ENCODE measurements around the gene PDHX. TPM values are rescaled to one million over a fixed set of nuclear protein-coding genes. Genes with fewer than 3 reads are reported as not detected.

PDHX gene
- total and polyA plus RNA-seq, 10 of the 15 experiments (the other 5 are each of a cell fraction or from before 2014, with no cell fraction given) = 14.5 to 41.9 (median 28.0) TPM

DNA sequence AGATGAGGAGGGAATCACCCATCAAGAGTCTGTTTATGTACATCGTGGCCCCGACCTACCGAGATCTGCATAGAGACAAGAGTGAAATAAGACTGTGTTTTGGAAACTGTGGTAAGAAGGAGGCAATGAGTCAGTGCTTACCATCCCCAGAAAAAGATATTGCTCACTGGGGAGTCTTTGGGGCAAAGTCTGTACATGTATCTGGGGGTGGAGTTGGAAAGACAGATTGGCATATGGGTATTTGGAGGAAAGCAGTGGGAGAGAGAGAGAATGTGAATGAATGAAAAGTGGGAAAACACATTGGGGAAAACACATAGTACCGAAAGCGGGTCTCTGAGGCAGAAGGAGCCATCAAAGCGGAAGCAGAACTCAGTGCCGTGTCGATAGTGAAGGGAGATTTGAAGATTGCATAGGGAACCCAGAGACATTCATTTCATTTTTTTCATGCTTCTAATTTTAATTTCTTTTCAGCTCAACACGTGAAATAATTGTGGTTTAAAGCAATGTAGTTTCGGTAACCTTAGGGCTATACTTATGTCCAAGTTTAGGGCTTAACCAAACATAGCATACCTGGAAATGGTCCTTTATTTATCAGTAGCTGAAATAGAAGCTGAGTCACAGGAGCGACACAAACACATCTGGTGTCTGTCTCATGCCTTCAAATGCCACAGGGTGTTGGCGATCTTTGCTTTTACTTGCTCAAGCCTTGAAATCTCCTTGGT lies 124.0 kb downstream of the PDHX start (continued):
- TF ChIP-seq, protein P1, sequence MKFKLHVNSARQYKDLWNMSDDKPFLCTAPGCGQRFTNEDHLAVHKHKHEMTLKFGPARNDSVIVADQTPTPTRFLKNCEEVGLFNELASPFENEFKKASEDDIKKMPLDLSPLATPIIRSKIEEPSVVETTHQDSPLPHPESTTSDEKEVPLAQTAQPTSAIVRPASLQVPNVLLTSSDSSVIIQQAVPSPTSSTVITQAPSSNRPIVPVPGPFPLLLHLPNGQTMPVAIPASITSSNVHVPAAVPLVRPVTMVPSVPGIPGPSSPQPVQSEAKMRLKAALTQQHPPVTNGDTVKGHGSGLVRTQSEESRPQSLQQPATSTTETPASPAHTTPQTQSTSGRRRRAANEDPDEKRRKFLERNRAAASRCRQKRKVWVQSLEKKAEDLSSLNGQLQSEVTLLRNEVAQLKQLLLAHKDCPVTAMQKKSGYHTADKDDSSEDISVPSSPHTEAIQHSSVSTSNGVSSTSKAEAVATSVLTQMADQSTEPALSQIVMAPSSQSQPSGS (IDR thresholded peaks at IDR 0.05; ENCODE audit: low read length) = peak; percentile 92
- TF ChIP-seq MEF2B (IDR thresholded peaks at IDR 0.05; ENCODE audit: partially characterized antibody, poor library complexity, severe bottlenecking) (peak; percentile 74), CHD1 (IDR thresholded peaks at IDR 0.05; ENCODE audit: low read depth, low read length) (no peak), WRNIP1 (IDR thresholded peaks at IDR 0.05; ENCODE audit: borderline replicate concordance, low read depth, low read length) (no peak; the same call in 1 of the 2 replicates), BCL11A (IDR thresholded peaks at IDR 0.05; ENCODE audit: low read depth, low read length) (peak; percentile 78; the same call in 1 of the 2 replicates), JUNB (IDR thresholded peaks at IDR 0.05) (peak; percentile 74), GATAD2B (conservative IDR thresholded peaks at IDR 0.05; ENCODE audit: low read depth) (no peak), LARP7 (IDR thresholded peaks at IDR 0.05) (no peak), MTA3 (IDR thresholded peaks at IDR 0.05; ENCODE audit: borderline replicate concordance, low read length) (peak; percentile 68; the same call in 1 of the 2 replicates), ATF7 (IDR thresholded peaks at IDR 0.05; ENCODE audit: low read depth) (peak; percentile 80), POU2F2 (IDR thresholded peaks at IDR 0.05; ENCODE audit: borderline replicate concordance, low read depth, low read length) (peak; percentile 74; the same call in 2 of the 3 replicates), TCF3 (IDR thresholded peaks at IDR 0.05; ENCODE audit: borderline replicate concordance, insufficient read depth, low read depth, low read length) (peak; percentile 61; the same call in 1 of the 2 replicates), NBN (IDR thresholded peaks at IDR 0.05) (peak; percentile 92), DPF2 (IDR thresholded peaks at IDR 0.05) (peak; percentile 84), BHLHE40 (IDR thresholded peaks at IDR 0.05; ENCODE audit: borderline replicate concordance in 1 of 2, low read depth in 2 of 2, low read length in 1 of 2) (peak; percentile 81 to 93), ZBED1 (IDR thresholded peaks at IDR 0.05; ENCODE audit: borderline replicate concordance) (peak; percentile 77; the same call in 1 of the 2 replicates), BMI1 (IDR thresholded peaks at IDR 0.05; ENCODE audit: borderline replicate concordance) (peak; percentile 71; the same call in 1 of the 2 replicates), MTA2 (IDR thresholded peaks at IDR 0.05; ENCODE audit: low read depth) (peak; percentile 82)
- TF ChIP-seq, protein P2, sequence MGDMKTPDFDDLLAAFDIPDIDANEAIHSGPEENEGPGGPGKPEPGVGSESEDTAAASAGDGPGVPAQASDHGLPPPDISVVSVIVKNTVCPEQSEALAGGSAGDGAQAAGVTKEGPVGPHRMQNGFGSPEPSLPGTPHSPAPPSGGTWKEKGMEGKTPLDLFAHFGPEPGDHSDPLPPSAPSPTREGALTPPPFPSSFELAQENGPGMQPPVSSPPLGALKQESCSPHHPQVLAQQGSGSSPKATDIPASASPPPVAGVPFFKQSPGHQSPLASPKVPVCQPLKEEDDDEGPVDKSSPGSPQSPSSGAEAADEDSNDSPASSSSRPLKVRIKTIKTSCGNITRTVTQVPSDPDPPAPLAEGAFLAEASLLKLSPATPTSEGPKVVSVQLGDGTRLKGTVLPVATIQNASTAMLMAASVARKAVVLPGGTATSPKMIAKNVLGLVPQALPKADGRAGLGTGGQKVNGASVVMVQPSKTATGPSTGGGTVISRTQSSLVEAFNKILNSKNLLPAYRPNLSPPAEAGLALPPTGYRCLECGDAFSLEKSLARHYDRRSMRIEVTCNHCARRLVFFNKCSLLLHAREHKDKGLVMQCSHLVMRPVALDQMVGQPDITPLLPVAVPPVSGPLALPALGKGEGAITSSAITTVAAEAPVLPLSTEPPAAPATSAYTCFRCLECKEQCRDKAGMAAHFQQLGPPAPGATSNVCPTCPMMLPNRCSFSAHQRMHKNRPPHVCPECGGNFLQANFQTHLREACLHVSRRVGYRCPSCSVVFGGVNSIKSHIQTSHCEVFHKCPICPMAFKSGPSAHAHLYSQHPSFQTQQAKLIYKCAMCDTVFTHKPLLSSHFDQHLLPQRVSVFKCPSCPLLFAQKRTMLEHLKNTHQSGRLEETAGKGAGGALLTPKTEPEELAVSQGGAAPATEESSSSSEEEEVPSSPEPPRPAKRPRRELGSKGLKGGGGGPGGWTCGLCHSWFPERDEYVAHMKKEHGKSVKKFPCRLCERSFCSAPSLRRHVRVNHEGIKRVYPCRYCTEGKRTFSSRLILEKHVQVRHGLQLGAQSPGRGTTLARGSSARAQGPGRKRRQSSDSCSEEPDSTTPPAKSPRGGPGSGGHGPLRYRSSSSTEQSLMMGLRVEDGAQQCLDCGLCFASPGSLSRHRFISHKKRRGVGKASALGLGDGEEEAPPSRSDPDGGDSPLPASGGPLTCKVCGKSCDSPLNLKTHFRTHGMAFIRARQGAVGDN (IDR thresholded peaks at IDR 0.05) = 0 out of 2 replicates have a peak, but pooled peaks have one; percentile 23
- TF ChIP-seq, protein P3, sequence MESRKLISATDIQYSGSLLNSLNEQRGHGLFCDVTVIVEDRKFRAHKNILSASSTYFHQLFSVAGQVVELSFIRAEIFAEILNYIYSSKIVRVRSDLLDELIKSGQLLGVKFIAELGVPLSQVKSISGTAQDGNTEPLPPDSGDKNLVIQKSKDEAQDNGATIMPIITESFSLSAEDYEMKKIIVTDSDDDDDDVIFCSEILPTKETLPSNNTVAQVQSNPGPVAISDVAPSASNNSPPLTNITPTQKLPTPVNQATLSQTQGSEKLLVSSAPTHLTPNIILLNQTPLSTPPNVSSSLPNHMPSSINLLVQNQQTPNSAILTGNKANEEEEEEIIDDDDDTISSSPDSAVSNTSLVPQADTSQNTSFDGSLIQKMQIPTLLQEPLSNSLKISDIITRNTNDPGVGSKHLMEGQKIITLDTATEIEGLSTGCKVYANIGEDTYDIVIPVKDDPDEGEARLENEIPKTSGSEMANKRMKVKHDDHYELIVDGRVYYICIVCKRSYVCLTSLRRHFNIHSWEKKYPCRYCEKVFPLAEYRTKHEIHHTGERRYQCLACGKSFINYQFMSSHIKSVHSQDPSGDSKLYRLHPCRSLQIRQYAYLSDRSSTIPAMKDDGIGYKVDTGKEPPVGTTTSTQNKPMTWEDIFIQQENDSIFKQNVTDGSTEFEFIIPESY (IDR thresholded peaks at IDR 0.05) = no peak
- TF ChIP-seq, protein P4, sequence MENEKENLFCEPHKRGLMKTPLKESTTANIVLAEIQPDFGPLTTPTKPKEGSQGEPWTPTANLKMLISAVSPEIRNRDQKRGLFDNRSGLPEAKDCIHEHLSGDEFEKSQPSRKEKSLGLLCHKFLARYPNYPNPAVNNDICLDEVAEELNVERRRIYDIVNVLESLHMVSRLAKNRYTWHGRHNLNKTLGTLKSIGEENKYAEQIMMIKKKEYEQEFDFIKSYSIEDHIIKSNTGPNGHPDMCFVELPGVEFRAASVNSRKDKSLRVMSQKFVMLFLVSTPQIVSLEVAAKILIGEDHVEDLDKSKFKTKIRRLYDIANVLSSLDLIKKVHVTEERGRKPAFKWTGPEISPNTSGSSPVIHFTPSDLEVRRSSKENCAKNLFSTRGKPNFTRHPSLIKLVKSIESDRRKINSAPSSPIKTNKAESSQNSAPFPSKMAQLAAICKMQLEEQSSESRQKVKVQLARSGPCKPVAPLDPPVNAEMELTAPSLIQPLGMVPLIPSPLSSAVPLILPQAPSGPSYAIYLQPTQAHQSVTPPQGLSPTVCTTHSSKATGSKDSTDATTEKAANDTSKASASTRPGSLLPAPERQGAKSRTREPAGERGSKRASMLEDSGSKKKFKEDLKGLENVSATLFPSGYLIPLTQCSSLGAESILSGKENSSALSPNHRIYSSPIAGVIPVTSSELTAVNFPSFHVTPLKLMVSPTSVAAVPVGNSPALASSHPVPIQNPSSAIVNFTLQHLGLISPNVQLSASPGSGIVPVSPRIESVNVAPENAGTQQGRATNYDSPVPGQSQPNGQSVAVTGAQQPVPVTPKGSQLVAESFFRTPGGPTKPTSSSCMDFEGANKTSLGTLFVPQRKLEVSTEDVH (IDR thresholded peaks at IDR 0.05; ENCODE audit: low read depth, partially characterized antibody) = peak; percentile 28

All from GM12878 (cell line).